Urinary bladder (tissue), 4 donors: ENCODE data around the gene TMEM135. TPM values are rescaled to one million over a fixed set of nuclear protein-coding genes. Genes with fewer than 3 reads are reported as not detected.

Source experiments
- DNase-seq: peaks from one replicate; pipeline ENCODE4 v3.0.0-alpha.2; 2015; ENCODE audit errors: extremely low spot score
- H3K27ac ChIP-seq: one replicate; pipeline ENCODE4 v1.5.1; 2013; ENCODE audit warnings: low read depth, mild to moderate bottlenecking, moderate library complexity
- H3K36me3 ChIP-seq: one replicate; pipeline ENCODE4 v1.6.1; 2013; ENCODE audit warnings: mild to moderate bottlenecking, moderate library complexity; ENCODE audit not compliant: insufficient read depth
- H3K4me1 ChIP-seq: one replicate; pipeline ENCODE4 v1.6.1; 2013; ENCODE audit warnings: mild to moderate bottlenecking, moderate library complexity; ENCODE audit not compliant: insufficient read depth
- H3K4me3 ChIP-seq: one replicate; pipeline ENCODE4 v1.5.1; 2013; ENCODE audit warnings: low read depth, low read length
- WGBS: extraction: QIAGEN DNeasy Blood & Tissue Kit; methylation state at CpG from one replicate; pipeline ENCODE4 v1.1.7; 2013; 5-methylcytosine and 5-hydroxymethylcytosine counted together
- polyA plus RNA-seq: library from polyadenylated mRNA; stranded (reverse); fragments of 200-250 nt; gene quantifications from one replicate; pipeline ENCODE4 v1.2.3, GENCODE V29; 2013
- total RNA-seq: library from RNA; depleted of rRNA; stranded (reverse); fragments of >200 nt; gene quantifications from one replicate; pipeline ENCODE4 v1.2.3, GENCODE V29; 2014
- donor health status: healthy with polysubstance abuse.
- donor health status: healthy.

Gene TMEM135
- total and polyA plus RNA-seq, 2 donors, result 6.2 to 61.0 TPM

DNA sequence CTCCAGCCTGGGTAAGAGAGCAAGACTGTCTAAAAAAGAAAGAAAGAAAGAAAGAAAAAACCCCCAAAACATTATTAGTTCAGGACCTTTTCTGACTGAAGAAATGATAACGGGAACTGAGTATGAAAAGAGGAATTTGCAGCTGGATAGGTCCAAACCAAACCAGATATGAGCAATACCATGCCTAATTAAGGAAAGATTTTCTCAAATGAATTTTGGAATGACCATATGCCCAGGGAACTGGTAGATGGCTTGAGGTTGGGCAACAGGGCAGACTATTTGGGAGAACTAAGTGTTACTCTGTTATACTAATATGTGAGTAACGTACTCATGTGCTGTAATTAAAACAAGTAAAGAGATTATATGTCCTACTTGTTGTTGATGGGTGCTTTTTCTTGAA is 186.1 kb downstream of the TMEM135 start:
- 96% methylated on average over 2 of the region's 2 CpGs for WGBS
- Histone ChIP-seq H3K4me1 (no peaks in the 10 kb centered on the region), H3K36me3 (no peaks in the 10 kb centered on the region), H3K27ac (no peak overlapping the region), H3K4me3 (no peak overlapping the region)
- DNase-seq, result no peak

DNA sequence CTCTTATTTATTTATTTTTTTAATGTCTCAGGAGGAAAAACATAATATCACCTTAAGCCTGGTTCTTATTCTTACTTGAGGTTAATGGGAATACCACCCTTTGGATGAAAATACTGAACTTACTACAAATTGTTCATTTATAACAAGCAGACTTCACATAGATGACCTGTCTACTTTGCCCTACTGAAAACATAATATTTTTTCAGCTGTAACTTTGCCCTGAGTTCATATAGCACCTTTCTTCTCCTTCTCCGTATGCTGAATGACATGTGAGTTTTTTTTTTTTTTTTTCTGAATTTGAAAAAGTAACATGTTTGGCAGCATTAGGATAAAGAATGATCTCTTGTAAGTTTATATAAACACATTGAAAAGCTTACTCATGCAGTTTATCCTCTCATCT is 186.8 kb downstream of the TMEM135 start:
- Histone ChIP-seq H3K4me3 (no peak overlapping the region), H3K36me3 (no peaks in the 10 kb centered on the region), H3K27ac (no peak overlapping the region), H3K4me1 (no peaks in the 10 kb centered on the region)
- DNase-seq, result no peak
- WGBS, result 43% methylated on average over 1 of the region's 1 CpG

GRCh38 chr11:87228820-87229219 is 191.1 kb downstream of the TMEM135 start:
- WGBS, result 47% methylated on average over 2 of the region's 2 CpGs
- Histone ChIP-seq H3K27ac (no peak overlapping the region), H3K4me1 (no peaks in the 10 kb centered on the region), H3K36me3 (no peaks in the 10 kb centered on the region), H3K4me3 (no peak overlapping the region)
- no peak for DNase-seq

- H3K27ac ChIP-seq, result no peak overlapping the region
- no peaks in the 10 kb centered on the region for H3K36me3 ChIP-seq
- no peak overlapping the region for H3K4me3 ChIP-seq
- 98% methylated on average over 2 of the region's 2 CpGs for WGBS
- H3K4me1 ChIP-seq, result no peaks in the 10 kb centered on the region
- no peak for DNase-seq
These were observed 193.3 kb downstream of the TMEM135 start for GRCh38 chr11:87230995-87231394.

GRCh38 chr11:87232320-87232719 is 194.6 kb downstream of the TMEM135 start:
- Histone ChIP-seq H3K4me3 (no peak overlapping the region), H3K4me1 (no peaks in the 10 kb centered on the region), H3K27ac (no peak overlapping the region), H3K36me3 (no peaks in the 10 kb centered on the region)
- no peak for DNase-seq
- 98% methylated on average over 1 of the region's 1 CpG for WGBS

DNA sequence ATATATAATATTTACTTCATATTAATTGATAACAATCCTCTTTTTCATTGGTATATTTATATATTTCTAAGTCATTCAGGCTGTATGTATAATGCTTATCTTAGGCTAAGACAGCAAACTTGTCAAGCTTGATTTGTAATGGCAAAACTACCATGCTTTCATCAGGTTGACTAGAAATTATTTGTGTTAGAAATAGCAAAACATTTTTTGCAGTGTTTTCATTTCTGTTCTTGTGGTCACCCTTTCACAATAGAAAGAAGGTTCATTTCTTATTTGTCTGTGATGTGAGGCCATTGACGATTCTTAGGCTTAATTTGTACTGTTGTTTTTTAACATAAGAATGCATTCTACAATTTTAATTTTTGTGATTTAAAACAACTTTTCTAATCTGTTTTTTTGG is 197.6 kb downstream of the TMEM135 start:
- DNase-seq, result no peak
- Histone ChIP-seq H3K27ac (no peak overlapping the region), H3K4me1 (no peaks in the 10 kb centered on the region), H3K36me3 (no peaks in the 10 kb centered on the region), H3K4me3 (no peak overlapping the region)
- 90% methylated on average over 1 of the region's 1 CpG for WGBS

DNA sequence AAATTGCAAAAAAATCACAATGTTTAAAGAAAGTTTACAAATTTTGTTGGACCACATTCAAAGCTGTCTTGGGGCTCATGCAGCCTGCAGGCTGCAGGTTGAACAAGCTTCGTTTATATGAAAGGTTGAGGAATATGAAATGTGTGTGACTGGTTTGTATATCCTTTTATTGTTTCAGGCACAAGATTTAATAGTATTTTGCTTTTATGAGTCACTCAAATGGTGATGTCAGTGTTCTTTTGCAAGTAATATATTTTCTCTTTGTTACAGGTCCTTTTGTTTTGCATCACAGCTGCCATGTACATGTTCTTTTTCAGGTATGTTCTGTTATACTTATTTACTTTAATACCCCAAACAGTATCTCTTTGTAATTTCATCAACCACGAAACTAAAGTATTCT is 198.6 kb downstream of the TMEM135 start:
- Histone ChIP-seq H3K4me1 (no peaks in the 10 kb centered on the region), H3K27ac (no peak overlapping the region), H3K36me3 (no peaks in the 10 kb centered on the region), H3K4me3 (no peak overlapping the region)
- 80% methylated on average over 2 of the region's 2 CpGs for WGBS
- no peak for DNase-seq

DNA sequence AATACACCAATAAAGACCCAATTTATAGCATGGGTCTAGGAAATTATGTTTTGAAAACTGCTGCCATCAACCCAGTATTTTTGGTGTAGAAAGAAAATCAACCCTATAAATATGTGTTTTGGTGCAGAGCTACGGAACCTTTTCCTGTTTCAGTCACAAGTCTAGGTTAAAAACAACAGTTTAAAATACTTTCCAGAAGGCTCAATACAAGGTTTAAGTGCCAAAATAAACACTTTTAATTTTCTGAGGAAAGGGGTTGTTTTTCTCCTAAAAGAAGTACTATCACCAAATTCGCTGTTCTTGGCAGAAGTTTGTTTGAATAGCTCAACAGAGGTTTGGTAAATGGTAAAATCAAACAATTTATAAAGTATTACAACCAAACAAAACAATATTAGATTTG is 201.3 kb downstream of the TMEM135 start:
- no peak overlapping the region for H3K4me3 ChIP-seq
- H3K36me3 ChIP-seq, result no peaks in the 10 kb centered on the region
- no peaks in the 10 kb centered on the region for H3K4me1 ChIP-seq
- WGBS, result 62% methylated on average over 2 of the region's 2 CpGs
- H3K27ac ChIP-seq, result no peak overlapping the region
- no peak for DNase-seq

- 70% methylated on average over 1 of the region's 1 CpG for WGBS
- Histone ChIP-seq H3K4me3 (no peak overlapping the region), H3K27ac (no peak overlapping the region)
These were observed 201.8 kb downstream of the TMEM135 start for GRCh38 chr11:87239531-87239930.

DNA sequence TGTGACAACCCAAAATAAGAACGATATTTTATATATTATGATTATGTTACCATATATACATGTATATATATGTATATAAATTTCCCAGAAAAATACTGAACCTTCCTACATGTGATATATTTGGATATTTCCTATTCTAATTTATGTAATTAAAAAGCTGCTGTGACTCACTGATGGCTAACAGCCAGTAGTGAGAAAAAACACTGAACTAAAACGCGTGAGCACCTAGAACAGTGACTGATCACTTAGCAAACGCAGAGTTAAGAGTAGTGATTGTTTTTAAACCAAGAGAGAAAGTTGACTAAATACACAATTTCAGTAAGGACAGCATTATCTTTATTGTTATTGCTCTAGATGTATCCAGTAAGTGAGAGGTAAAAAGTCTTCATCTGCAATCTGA is 213.8 kb downstream of the TMEM135 start:
- Histone ChIP-seq H3K36me3 (no peaks in the 10 kb centered on the region), H3K27ac (no peak overlapping the region), H3K4me3 (no peak overlapping the region), H3K4me1 (no peaks in the 10 kb centered on the region)
- 65% methylated on average over 4 of the region's 4 CpGs for WGBS
- DNase-seq, result no peak

More at GRCh38 chr11:87239531-87239930, 201.8 kb downstream of the TMEM135 start:
- Histone ChIP-seq H3K36me3 (no peaks in the 10 kb centered on the region), H3K4me1 (no peaks in the 10 kb centered on the region)
- DNase-seq, result no peak

DNA sequence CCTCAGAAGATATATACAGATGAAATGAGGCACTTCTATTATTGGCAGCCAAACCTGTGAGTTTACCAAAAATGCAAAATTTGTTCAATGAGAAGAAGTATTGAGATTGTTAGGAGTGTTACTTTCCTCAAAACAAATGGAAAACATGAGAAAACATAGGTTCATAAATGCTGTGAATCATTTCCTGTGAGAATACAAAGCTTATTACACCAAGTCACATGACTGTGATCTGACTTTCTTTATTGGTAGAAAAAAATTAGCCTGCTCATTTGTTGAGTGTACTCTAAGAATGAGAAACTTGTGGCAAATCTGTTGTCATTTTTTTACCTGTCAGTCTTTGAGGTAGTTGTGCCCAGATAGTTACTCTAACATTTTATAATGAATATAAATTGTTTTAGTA is 215.1 kb downstream of the TMEM135 start:
- Histone ChIP-seq H3K36me3 (no peaks in the 10 kb centered on the region), H3K4me1 (no peaks in the 10 kb centered on the region), H3K4me3 (no peak overlapping the region), H3K27ac (no peak overlapping the region)
- no peak for DNase-seq

GRCh38 chr11:87254562-87254961 is 216.8 kb downstream of the TMEM135 start:
- DNase-seq, result no peak
- H3K4me3 ChIP-seq, result no peak overlapping the region
- WGBS, result 54% methylated on average over 2 of the region's 2 CpGs
- H3K36me3 ChIP-seq, result no peaks in the 10 kb centered on the region
- H3K4me1 ChIP-seq, result no peaks in the 10 kb centered on the region
- H3K27ac ChIP-seq, result no peak overlapping the region

DNA sequence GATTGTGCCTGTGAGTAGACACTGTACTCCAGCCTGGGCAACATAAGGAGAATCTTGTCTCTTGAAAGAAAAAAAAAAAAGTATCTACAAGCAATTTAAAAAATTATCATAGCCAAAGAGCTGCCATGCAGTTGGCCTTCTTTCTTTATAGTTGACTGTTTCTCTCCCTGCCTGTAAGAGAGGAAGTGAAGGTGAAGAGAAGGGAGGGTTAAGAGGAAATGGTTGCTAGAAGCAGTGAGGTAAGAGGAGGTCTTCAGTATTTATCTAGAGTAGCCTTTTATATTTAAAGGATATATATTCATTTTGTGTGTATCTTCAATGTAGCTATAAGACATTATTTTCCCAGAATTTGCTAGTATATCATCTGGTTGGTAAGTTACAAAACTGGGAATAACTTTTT is 217.9 kb downstream of the TMEM135 start:
- no peak overlapping the region for H3K27ac ChIP-seq
- no peak overlapping the region for H3K4me3 ChIP-seq
- no peaks in the 10 kb centered on the region for H3K36me3 ChIP-seq
- H3K4me1 ChIP-seq, result no peaks in the 10 kb centered on the region
- DNase-seq, result no peak

GRCh38 chr11:87256694-87257340 is 219.1 kb downstream of the TMEM135 start:
- Histone ChIP-seq H3K27ac (no peak overlapping the region), H3K4me3 (no peak overlapping the region), H3K4me1 (no peaks in the 10 kb centered on the region), H3K36me3 (no peaks in the 10 kb centered on the region)
- 66% methylated on average over 1 of the region's 1 CpG for WGBS
- DNase-seq, result no peak
